ENCODE measurements around the gene PIK3C2G.

DNA sequence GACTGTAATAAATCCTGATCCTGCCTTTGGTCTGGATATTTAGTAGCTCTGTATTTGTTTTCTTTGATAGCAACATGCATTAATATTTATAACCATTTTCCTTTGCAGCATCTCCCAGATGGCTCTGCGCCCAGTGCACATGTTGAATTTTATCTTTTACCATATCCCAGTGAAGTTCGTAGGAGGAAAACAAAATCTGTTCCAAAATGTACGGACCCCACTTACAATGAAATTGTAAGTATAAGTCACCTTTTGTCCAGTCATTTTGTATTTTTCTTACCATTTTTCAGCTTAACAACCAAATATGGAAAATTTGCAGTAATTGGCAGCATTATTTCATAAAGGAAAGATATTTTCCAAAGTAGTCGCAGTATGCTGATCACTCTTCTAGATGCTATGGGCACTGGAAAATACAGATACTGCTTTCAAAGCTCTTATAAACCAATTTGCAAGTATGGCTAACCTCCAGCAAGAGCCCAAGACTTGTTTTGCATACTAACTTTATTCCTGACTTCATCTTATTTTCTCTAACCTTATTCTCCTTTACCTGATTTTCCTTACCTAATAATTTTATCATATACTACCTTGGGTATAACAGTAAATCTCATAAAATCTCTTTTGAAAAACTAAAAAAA, 379.1 kb downstream of the PIK3C2G start:
- TF ChIP-seq, protein P1, sequence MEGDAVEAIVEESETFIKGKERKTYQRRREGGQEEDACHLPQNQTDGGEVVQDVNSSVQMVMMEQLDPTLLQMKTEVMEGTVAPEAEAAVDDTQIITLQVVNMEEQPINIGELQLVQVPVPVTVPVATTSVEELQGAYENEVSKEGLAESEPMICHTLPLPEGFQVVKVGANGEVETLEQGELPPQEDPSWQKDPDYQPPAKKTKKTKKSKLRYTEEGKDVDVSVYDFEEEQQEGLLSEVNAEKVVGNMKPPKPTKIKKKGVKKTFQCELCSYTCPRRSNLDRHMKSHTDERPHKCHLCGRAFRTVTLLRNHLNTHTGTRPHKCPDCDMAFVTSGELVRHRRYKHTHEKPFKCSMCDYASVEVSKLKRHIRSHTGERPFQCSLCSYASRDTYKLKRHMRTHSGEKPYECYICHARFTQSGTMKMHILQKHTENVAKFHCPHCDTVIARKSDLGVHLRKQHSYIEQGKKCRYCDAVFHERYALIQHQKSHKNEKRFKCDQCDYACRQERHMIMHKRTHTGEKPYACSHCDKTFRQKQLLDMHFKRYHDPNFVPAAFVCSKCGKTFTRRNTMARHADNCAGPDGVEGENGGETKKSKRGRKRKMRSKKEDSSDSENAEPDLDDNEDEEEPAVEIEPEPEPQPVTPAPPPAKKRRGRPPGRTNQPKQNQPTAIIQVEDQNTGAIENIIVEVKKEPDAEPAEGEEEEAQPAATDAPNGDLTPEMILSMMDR (conservative IDR thresholded peaks at IDR 0.05; ENCODE audit: low read length) = no peak
- no peak for TF ChIP-seq EZH2phosphoT487 (IDR thresholded peaks at IDR 0.05; ENCODE audit: borderline replicate concordance, low read depth, low read length)
